Neural cell (in vitro differentiated cells): ENCODE measurements around the gene ANKRD33B. TPM values are rescaled to one million over a fixed set of nuclear protein-coding genes. Genes with fewer than 3 reads are reported as not detected.

Experiments
- H2AFZ ChIP-seq: fragments of 200-600, 300-800 bp; sonication (generic), shearing (Covaris generic); 2 replicates; pipeline ENCODE4 v1.6.0; 2014; ENCODE audit warnings: low read depth, mild to moderate bottlenecking, antibody characterized with exemption, low read length, moderate library complexity
- H3F3A ChIP-seq: fragments of 200-600 bp; shearing (Covaris generic); 2 replicates; pipeline ENCODE4 v1.6.1; 2016; ENCODE audit warnings: mild to moderate bottlenecking, moderate library complexity, mixed read lengths, antibody characterized with exemption, low read length; ENCODE audit not compliant: insufficient read depth, poor library complexity, severe bottlenecking
- H3K27ac ChIP-seq: fragments of 200-600, 300-800 bp; sonication (generic), shearing (Covaris generic); 2 replicates; pipeline ENCODE4 v1.5.1; 2014; ENCODE audit warnings: mild to moderate bottlenecking, low read length, moderate library complexity
- H3K27me3 ChIP-seq: fragments of 300-800, 200-600 bp; sonication (generic), shearing (Covaris generic); 2 replicates; pipeline ENCODE4 v1.6.0; 2014; ENCODE audit warnings: mild to moderate bottlenecking, low read depth, low read length, moderate library complexity; ENCODE audit not compliant: insufficient read depth
- H3K36me3 ChIP-seq: fragments of 300-800, 200-600 bp; sonication (generic), shearing (Covaris generic); 2 replicates; pipeline ENCODE4 v1.5.1; 2014; ENCODE audit warnings: mild to moderate bottlenecking, antibody characterized with exemption, low read length, moderate library complexity; ENCODE audit not compliant: insufficient read depth
- H3K4me2 ChIP-seq: fragments of 300-800, 200-600 bp; sonication (generic), shearing (Covaris generic); 2 replicates; pipeline ENCODE4 v1.6.0; 2014; ENCODE audit warnings: mild to moderate bottlenecking, low read length
- H3K4me3 ChIP-seq: fragments of 300-800, 200-600 bp; sonication (generic), shearing (Covaris generic); 2 replicates; pipeline ENCODE4 v1.5.1; 2014; ENCODE audit warnings: mild to moderate bottlenecking, low read length, moderate library complexity
- H3K79me2 ChIP-seq: fragments of 200-600 bp; shearing (Covaris generic); replicated peaks from 2 replicates; pipeline ENCODE4 v1.6.0; 2014; ENCODE audit warnings: mild to moderate bottlenecking, low read length, moderate library complexity; ENCODE audit not compliant: insufficient read depth
- H3K9ac ChIP-seq: fragments of 300-800, 200-600 bp; sonication (generic), shearing (Covaris generic); 2 replicates; pipeline ENCODE4 v1.6.1; 2016; ENCODE audit warnings: mild to moderate bottlenecking, low read length, mixed read lengths
- H3K9me2 ChIP-seq: fragments of 200-600 bp; shearing (Covaris generic); 2 replicates; pipeline ENCODE4 v1.6.1; 2016; ENCODE audit warnings: mild to moderate bottlenecking, low read length, mixed read lengths; ENCODE audit not compliant: insufficient read depth
- H3K9me3 ChIP-seq: fragments of 200-600, 300-800 bp; sonication (generic), shearing (Covaris generic); 2 replicates; pipeline ENCODE4 v1.6.1; 2016; ENCODE audit warnings: mild to moderate bottlenecking, mixed run types, low read length, moderate library complexity, mixed read lengths
- H4K20me1 ChIP-seq: fragments of 200-600 bp; shearing (Covaris generic); 2 replicates; pipeline ENCODE4 v1.6.1; 2016; ENCODE audit warnings: mild to moderate bottlenecking, mixed run types; ENCODE audit not compliant: insufficient read depth
- EP300 ChIP-seq: fragments of 450-650 bp; conservative IDR thresholded peaks from 2 replicates; pipeline ENCODE4 v1.6.1; 2014; ENCODE audit warnings: antibody characterized with exemption, mild to moderate bottlenecking, moderate library complexity; ENCODE audit not compliant: poor library complexity, severe bottlenecking
- EZH2 ChIP-seq: fragments of 200-600, 300-800 bp; shearing (Covaris generic), sonication (generic); IDR thresholded peaks from 2 replicates; pipeline ENCODE4 v1.6.1; 2014; ENCODE audit warnings: antibody characterized with exemption, low read length, borderline replicate concordance, mild to moderate bottlenecking; ENCODE audit not compliant: insufficient read depth, poor library complexity, severe bottlenecking
- MXI1 ChIP-seq: fragments of 450-650 bp; conservative IDR thresholded peaks from 2 replicates; pipeline ENCODE4 v1.6.1; 2014; ENCODE audit warnings: antibody characterized with exemption, mild to moderate bottlenecking; ENCODE audit not compliant: poor library complexity, severe bottlenecking
- POLR2AphosphoS5 ChIP-seq: IDR thresholded peaks from 2 replicates; pipeline ENCODE4 v1.6.1; 2012
- RAD21 ChIP-seq: fragments of 450-650 bp; conservative IDR thresholded peaks from 2 replicates; pipeline ENCODE4 v1.6.1; 2014; ENCODE audit warnings: antibody characterized with exemption, mild to moderate bottlenecking, moderate library complexity
- SMC3 ChIP-seq: fragments of 450-650 bp; conservative IDR thresholded peaks from 2 replicates; pipeline ENCODE4 v1.6.1; 2014; ENCODE audit warnings: antibody characterized with exemption, mild to moderate bottlenecking, moderate library complexity; ENCODE audit not compliant: poor library complexity
- TAF1 ChIP-seq: IDR thresholded peaks from 2 replicates; pipeline ENCODE4 v1.6.1; 2012; ENCODE audit warnings: low read depth
- polyA plus RNA-seq: library from polyadenylated mRNA; depleted of rRNA; stranded (reverse); fragments of >200 nt; gene quantifications from 2 replicates; pipeline ENCODE4 v1.2.3, GENCODE V29; 2014
- TF ChIP-seq, protein P1 (sequence below): IDR thresholded peaks from 2 replicates; pipeline ENCODE4 v1.6.1; 2012; ENCODE audit warnings: borderline replicate concordance
- TF ChIP-seq, protein P2 (sequence below): fragments of 450-650 bp; IDR thresholded peaks from 2 replicates; pipeline ENCODE4 v1.5.1; 2014; ENCODE audit warnings: antibody characterized with exemption, mild to moderate bottlenecking, moderate library complexity; ENCODE audit not compliant: poor library complexity, severe bottlenecking

Gene ANKRD33B
- polyA plus RNA-seq, 1 donor from 2014 or later: not detected

GRCh38 chr5:10528056-10528816, 35.6 kb upstream of the ANKRD33B start:
- TF ChIP-seq TAF1: no peak
- no peak for TF ChIP-seq EP300
- TF ChIP-seq, protein P1, sequence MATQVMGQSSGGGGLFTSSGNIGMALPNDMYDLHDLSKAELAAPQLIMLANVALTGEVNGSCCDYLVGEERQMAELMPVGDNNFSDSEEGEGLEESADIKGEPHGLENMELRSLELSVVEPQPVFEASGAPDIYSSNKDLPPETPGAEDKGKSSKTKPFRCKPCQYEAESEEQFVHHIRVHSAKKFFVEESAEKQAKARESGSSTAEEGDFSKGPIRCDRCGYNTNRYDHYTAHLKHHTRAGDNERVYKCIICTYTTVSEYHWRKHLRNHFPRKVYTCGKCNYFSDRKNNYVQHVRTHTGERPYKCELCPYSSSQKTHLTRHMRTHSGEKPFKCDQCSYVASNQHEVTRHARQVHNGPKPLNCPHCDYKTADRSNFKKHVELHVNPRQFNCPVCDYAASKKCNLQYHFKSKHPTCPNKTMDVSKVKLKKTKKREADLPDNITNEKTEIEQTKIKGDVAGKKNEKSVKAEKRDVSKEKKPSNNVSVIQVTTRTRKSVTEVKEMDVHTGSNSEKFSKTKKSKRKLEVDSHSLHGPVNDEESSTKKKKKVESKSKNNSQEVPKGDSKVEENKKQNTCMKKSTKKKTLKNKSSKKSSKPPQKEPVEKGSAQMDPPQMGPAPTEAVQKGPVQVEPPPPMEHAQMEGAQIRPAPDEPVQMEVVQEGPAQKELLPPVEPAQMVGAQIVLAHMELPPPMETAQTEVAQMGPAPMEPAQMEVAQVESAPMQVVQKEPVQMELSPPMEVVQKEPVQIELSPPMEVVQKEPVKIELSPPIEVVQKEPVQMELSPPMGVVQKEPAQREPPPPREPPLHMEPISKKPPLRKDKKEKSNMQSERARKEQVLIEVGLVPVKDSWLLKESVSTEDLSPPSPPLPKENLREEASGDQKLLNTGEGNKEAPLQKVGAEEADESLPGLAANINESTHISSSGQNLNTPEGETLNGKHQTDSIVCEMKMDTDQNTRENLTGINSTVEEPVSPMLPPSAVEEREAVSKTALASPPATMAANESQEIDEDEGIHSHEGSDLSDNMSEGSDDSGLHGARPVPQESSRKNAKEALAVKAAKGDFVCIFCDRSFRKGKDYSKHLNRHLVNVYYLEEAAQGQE: no peak
- TF ChIP-seq RAD21: no peak
- no peak for TF ChIP-seq EZH2
- no peak for TF ChIP-seq POLR2AphosphoS5
- TF ChIP-seq, protein P2, sequence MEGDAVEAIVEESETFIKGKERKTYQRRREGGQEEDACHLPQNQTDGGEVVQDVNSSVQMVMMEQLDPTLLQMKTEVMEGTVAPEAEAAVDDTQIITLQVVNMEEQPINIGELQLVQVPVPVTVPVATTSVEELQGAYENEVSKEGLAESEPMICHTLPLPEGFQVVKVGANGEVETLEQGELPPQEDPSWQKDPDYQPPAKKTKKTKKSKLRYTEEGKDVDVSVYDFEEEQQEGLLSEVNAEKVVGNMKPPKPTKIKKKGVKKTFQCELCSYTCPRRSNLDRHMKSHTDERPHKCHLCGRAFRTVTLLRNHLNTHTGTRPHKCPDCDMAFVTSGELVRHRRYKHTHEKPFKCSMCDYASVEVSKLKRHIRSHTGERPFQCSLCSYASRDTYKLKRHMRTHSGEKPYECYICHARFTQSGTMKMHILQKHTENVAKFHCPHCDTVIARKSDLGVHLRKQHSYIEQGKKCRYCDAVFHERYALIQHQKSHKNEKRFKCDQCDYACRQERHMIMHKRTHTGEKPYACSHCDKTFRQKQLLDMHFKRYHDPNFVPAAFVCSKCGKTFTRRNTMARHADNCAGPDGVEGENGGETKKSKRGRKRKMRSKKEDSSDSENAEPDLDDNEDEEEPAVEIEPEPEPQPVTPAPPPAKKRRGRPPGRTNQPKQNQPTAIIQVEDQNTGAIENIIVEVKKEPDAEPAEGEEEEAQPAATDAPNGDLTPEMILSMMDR: no peak
- no peak for TF ChIP-seq MXI1
- TF ChIP-seq SMC3: no peak
- no peaks in the 10 kb centered on the region for H3K36me3 ChIP-seq
- no peak overlapping the region for H3K4me3 ChIP-seq
- no peaks in the 10 kb centered on the region for H3K9me2 ChIP-seq
- no peaks in the 10 kb centered on the region for H3K9me3 ChIP-seq
- H3K27ac ChIP-seq: no peak overlapping the region
- no peak overlapping the region for H2AFZ ChIP-seq
- no peaks in the 10 kb centered on the region for H3K79me2 ChIP-seq
- H4K20me1 ChIP-seq: no peaks in the 10 kb centered on the region
- no peaks in the 10 kb centered on the region for H3K27me3 ChIP-seq
- H3F3A ChIP-seq: no peaks in the 10 kb centered on the region
- H3K9ac ChIP-seq: no peak overlapping the region
- no peak overlapping the region for H3K4me2 ChIP-seq

DNA sequence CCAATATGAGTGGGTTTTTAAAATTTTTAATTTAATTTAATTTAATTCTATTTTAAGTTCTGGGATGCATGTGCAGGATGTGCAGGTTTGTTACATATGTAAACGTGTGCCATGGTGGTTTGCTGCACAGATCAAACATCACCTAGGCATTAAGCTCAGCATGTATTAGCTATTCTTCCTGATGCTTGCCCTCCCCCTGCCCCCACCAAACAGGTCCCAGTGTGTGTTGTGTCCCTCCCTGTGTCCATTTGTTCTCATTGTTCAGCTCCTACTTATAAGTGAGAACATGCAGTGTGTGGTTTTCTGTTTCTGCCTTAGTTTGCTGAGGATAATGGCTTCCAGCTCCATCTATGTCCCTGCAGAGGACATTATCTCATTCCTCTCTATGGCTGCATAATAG, 35.0 kb upstream of the ANKRD33B start:
- H4K20me1 ChIP-seq: no peaks in the 10 kb centered on the region
- H3K79me2 ChIP-seq: no peaks in the 10 kb centered on the region
- no peaks in the 10 kb centered on the region for H3K27me3 ChIP-seq
- no peaks in the 10 kb centered on the region for H3K9me2 ChIP-seq
- no peak overlapping the region for H2AFZ ChIP-seq
- no peak overlapping the region for H3K4me3 ChIP-seq
- H3K9ac ChIP-seq: no peak overlapping the region
- H3K36me3 ChIP-seq: no peaks in the 10 kb centered on the region
- no peak overlapping the region for H3K4me2 ChIP-seq
- no peaks in the 10 kb centered on the region for H3K9me3 ChIP-seq
- H3K27ac ChIP-seq: no peak overlapping the region
- TF ChIP-seq, protein P1: no peak
- no peak for TF ChIP-seq MXI1
- no peak for TF ChIP-seq SMC3
- TF ChIP-seq, protein P2: no peak
- no peak for TF ChIP-seq EP300
- TF ChIP-seq EZH2: no peak
- TF ChIP-seq TAF1: no peak
- TF ChIP-seq RAD21: no peak
- TF ChIP-seq POLR2AphosphoS5: no peak
- no peaks in the 10 kb centered on the region for H3F3A ChIP-seq
